NCI-H774 (cell line): ENCODE measurements around the gene PIBF1.
"Not testable (repeated sequence)": the region's sequence is repeated elsewhere in the genome, so short reads cannot be mapped to it uniquely, and the experiment has no call there.

Experiments
- DNase-seq: peaks from one replicate; lab custom pipeline; 2025; lab: John Stamatoyannopoulos, UW

Gene PIBF1

GRCh38 chr13:73018336-73018735, 236.4 kb downstream of the PIBF1 start:
- no peak for DNase-seq

GRCh38 chr13:73025217-73026012, 243.5 kb downstream of the PIBF1 start:
- DNase-seq, result no peak

GRCh38 chr13:73034901-73035300, 253.0 kb downstream of the PIBF1 start:
- DNase-seq, result no peak

- DNase-seq, result no peak
Observed at GRCh38 chr13:73035660-73036059, 253.7 kb downstream of the PIBF1 start.

- DNase-seq, result no peak
Observed at GRCh38 chr13:73036566-73036965, 254.6 kb downstream of the PIBF1 start.

- no peak for DNase-seq
Observed at GRCh38 chr13:73038064-73038463, 256.1 kb downstream of the PIBF1 start.

- DNase-seq, result peak; percentile 19
Observed at GRCh38 chr13:73039201-73040108, 257.5 kb downstream of the PIBF1 start.

- no peak for DNase-seq
Observed at GRCh38 chr13:73040484-73040883, 258.6 kb downstream of the PIBF1 start.

GRCh38 chr13:73040968-73041596, 259.1 kb downstream of the PIBF1 start:
- DNase-seq, result no peak

GRCh38 chr13:73045031-73045430, 263.1 kb downstream of the PIBF1 start:
- no peak for DNase-seq

GRCh38 chr13:73048615-73049014, 266.7 kb downstream of the PIBF1 start:
- DNase-seq, result not testable (repeated sequence)

- no peak for DNase-seq
Observed at GRCh38 chr13:73054712-73055111, 272.8 kb downstream of the PIBF1 start.

GRCh38 chr13:73055813-73056564, 274.1 kb downstream of the PIBF1 start:
- DNase-seq, result no peak

- no peak for DNase-seq
Observed at GRCh38 chr13:73056565-73056962, 274.6 kb downstream of the PIBF1 start.

GRCh38 chr13:73057284-73058063, 275.5 kb downstream of the PIBF1 start:
- no peak for DNase-seq

GRCh38 chr13:73058064-73058313, 276.1 kb downstream of the PIBF1 start:
- no peak for DNase-seq

GRCh38 chr13:73058432-73058735, 276.5 kb downstream of the PIBF1 start:
- DNase-seq, result no peak

GRCh38 chr13:73058736-73059459, 277.0 kb downstream of the PIBF1 start, which contains the start of gene KLF5:
Gene KLF5 (plus strand): TSS chr13:73059005. CDS start chr13:73059328, 323 bp downstream.
- peak; percentile 87 for DNase-seq

GRCh38 chr13:73059460-73060250, 277.7 kb downstream of the PIBF1 start:
- peak; percentile 17 for DNase-seq
